Loucy (cell line): Measurements from ENCODE around the gene GRK1.

Experiments
- H2AFZ ChIP-seq: fragments of 200-600 bp; sonication (generic); 2 replicates; pipeline ENCODE4 v1.6.0; 2016; ENCODE audit warnings: antibody characterized with exemption, mild to moderate bottlenecking, low read length, moderate library complexity
- H3F3A ChIP-seq: fragments of 200-600 bp; 2 replicates; pipeline ENCODE4 v1.6.0; 2016; ENCODE audit warnings: antibody characterized with exemption, low read depth, mild to moderate bottlenecking
- H3K27me3 ChIP-seq: fragments of 200-600 bp; sonication (generic); 2 replicates; pipeline ENCODE4 v1.6.1; 2014; ENCODE audit warnings: low read length, mild to moderate bottlenecking; ENCODE audit not compliant: insufficient read depth, poor library complexity, severe bottlenecking
- H3K36me3 ChIP-seq: fragments of 200-600 bp; sonication (generic); 2 replicates; pipeline ENCODE4 v1.6.1; 2016; ENCODE audit warnings: low read length; ENCODE audit not compliant: insufficient read depth
- H3K4me1 ChIP-seq: fragments of 200-600 bp; sonication (generic); 2 replicates; pipeline ENCODE4 v1.5.1; 2014; ENCODE audit warnings: low read length, mild to moderate bottlenecking; ENCODE audit not compliant: insufficient read depth, poor library complexity, severe bottlenecking
- H3K4me2 ChIP-seq: fragments of 200-600 bp; sonication (generic); 2 replicates; pipeline ENCODE4 v1.6.0; 2014; ENCODE audit warnings: antibody characterized with exemption, low read length, low read depth, mild to moderate bottlenecking; ENCODE audit not compliant: poor library complexity, severe bottlenecking
- H3K4me3 ChIP-seq: fragments of 200-600 bp; sonication (generic); 2 replicates; pipeline ENCODE4 v1.5.1; 2014; ENCODE audit warnings: low read length, mild to moderate bottlenecking, mixed read lengths; ENCODE audit not compliant: poor library complexity, severe bottlenecking
- H3K79me2 ChIP-seq: fragments of 200-600 bp; sonication (generic); 2 replicates; pipeline ENCODE4 v1.6.1; 2014; ENCODE audit warnings: low read length; ENCODE audit not compliant: insufficient read depth
- H3K9ac ChIP-seq: fragments of 200-600 bp; sonication (generic); 2 replicates; pipeline ENCODE4 v1.6.0; 2014; ENCODE audit warnings: mild to moderate bottlenecking, low read depth, low read length, moderate library complexity; ENCODE audit not compliant: poor library complexity, severe bottlenecking
- H3K9me2 ChIP-seq: fragments of 200-600 bp; sonication (generic); replicated peaks from 2 replicates; pipeline ENCODE4 v1.6.1; 2016; ENCODE audit warnings: low read depth, low read length, mixed read lengths
- H3K9me3 ChIP-seq: fragments of 200-600 bp; sonication (generic); 2 replicates; pipeline ENCODE4 v1.6.1; 2014; ENCODE audit warnings: mild to moderate bottlenecking, antibody characterized with exemption, low read length, low read depth; ENCODE audit not compliant: insufficient read depth
- H4K20me1 ChIP-seq: fragments of 200-600 bp; sonication (generic); 2 replicates; pipeline ENCODE4 v1.6.0; 2014; ENCODE audit warnings: antibody characterized with exemption, low read length, mild to moderate bottlenecking; ENCODE audit not compliant: insufficient read depth, poor library complexity, severe bottlenecking
- EZH2phosphoT487 ChIP-seq: fragments of 200-600 bp; IDR thresholded peaks from 2 replicates; pipeline ENCODE4 v1.6.1; 2018; ENCODE audit warnings: antibody characterized with exemption, mild to moderate bottlenecking, moderate library complexity, borderline replicate concordance
- TF ChIP-seq, protein P1 (sequence below): fragments of 200-600 bp; sonication (generic); conservative IDR thresholded peaks from 2 replicates; pipeline ENCODE4 v1.5.1; 2014; ENCODE audit warnings: mild to moderate bottlenecking, antibody characterized with exemption, low read length

Gene GRK1

DNA sequence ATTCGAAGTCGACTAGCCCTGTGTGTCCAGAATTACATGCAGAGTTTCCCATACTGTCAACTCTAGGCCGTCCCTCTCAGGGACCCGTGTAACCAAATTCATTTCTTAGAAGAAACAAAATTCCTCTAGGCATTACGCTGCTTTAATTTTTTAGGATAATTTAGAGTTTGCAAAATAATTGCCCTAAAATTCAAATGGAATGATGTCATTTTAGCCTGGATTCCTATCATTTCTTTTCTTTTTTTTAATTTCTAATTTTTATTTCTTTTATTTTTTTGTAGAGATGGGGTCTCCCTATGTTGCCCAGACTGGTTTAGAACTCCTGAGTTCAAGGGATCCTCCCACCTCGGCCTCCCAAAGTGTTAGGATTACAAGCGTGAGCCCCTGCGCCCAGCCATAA lies 7.7 kb upstream of the GRK1 start:
- no peak overlapping the region for H2AFZ ChIP-seq
- H3F3A ChIP-seq, result no peaks in the 10 kb centered on the region
- no peaks in the 10 kb centered on the region for H3K79me2 ChIP-seq
- H3K9me2 ChIP-seq, result no peaks in the 10 kb centered on the region
- no peaks in the 10 kb centered on the region for H3K36me3 ChIP-seq
- no peaks in the 10 kb centered on the region for H3K27me3 ChIP-seq
- H3K4me2 ChIP-seq, result no peak overlapping the region
- H3K9me3 ChIP-seq, result no peaks in the 10 kb centered on the region
- H3K4me1 ChIP-seq, result no peaks in the 10 kb centered on the region
- no peaks in the 10 kb centered on the region for H4K20me1 ChIP-seq
- no peak for TF ChIP-seq EZH2phosphoT487
- TF ChIP-seq, protein P1, sequence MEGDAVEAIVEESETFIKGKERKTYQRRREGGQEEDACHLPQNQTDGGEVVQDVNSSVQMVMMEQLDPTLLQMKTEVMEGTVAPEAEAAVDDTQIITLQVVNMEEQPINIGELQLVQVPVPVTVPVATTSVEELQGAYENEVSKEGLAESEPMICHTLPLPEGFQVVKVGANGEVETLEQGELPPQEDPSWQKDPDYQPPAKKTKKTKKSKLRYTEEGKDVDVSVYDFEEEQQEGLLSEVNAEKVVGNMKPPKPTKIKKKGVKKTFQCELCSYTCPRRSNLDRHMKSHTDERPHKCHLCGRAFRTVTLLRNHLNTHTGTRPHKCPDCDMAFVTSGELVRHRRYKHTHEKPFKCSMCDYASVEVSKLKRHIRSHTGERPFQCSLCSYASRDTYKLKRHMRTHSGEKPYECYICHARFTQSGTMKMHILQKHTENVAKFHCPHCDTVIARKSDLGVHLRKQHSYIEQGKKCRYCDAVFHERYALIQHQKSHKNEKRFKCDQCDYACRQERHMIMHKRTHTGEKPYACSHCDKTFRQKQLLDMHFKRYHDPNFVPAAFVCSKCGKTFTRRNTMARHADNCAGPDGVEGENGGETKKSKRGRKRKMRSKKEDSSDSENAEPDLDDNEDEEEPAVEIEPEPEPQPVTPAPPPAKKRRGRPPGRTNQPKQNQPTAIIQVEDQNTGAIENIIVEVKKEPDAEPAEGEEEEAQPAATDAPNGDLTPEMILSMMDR, result no peak
- no peak overlapping the region for H3K9ac ChIP-seq
- H3K4me3 ChIP-seq, result no peak overlapping the region

DNA sequence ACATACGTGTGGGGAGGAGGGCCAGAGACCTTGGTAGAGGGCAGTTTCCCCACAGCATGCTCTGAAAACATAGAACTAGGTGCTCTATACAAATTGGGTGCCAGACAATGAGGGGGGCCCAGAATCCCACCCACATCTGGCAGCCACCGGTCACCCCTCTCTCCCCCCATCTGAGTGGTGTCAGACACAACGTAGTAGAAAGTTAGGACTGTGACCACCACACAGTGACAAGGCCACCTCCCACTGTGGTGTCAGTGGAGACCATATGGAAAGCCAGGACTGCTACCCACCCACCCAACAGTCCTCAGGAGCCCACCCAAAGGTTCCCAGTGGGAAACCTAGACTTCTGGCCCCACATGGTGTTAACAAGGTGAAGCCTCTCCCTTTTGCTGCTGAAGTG lies 7.0 kb upstream of the GRK1 start:
- Histone ChIP-seq H3K27me3 (no peaks in the 10 kb centered on the region), H3K4me2 (no peak overlapping the region), H3K4me3 (no peak overlapping the region), H2AFZ (no peak overlapping the region), H3K9ac (no peak overlapping the region), H3K4me1 (no peaks in the 10 kb centered on the region), H3K36me3 (no peaks in the 10 kb centered on the region), H3K9me3 (no peaks in the 10 kb centered on the region), H3K79me2 (no peaks in the 10 kb centered on the region), H3K9me2 (no peaks in the 10 kb centered on the region), H4K20me1 (no peaks in the 10 kb centered on the region), H3F3A (no peaks in the 10 kb centered on the region)
- no peak for TF ChIP-seq EZH2phosphoT487
- TF ChIP-seq, protein P1, result no peak

DNA sequence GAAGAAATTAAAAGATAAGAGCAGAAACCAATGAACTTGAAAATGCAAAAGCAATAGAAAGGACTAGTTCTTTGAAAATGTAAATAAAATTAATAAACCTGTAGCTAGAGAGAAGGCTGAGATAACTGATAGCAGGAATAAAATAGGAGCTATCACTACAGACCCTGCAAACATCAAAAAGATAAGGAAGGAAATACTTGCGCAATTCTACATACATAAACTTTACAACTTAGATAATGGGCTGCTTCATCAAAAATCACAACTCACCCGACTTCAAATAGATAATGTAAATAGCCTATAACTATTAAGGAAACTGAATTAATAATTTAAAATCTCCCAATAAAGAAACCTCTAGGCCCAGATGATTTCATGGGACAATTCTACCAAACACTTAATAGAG lies 5.5 kb upstream of the GRK1 start:
- no peak overlapping the region for H3K9ac ChIP-seq
- H4K20me1 ChIP-seq, result no peaks in the 10 kb centered on the region
- no peaks in the 10 kb centered on the region for H3K4me1 ChIP-seq
- no peaks in the 10 kb centered on the region for H3K79me2 ChIP-seq
- H2AFZ ChIP-seq, result no peak overlapping the region
- TF ChIP-seq EZH2phosphoT487, result no peak
- TF ChIP-seq, protein P1, result no peak
- H3F3A ChIP-seq, result no peaks in the 10 kb centered on the region
- H3K4me3 ChIP-seq, result no peak overlapping the region
- H3K4me2 ChIP-seq, result no peak overlapping the region
- no peaks in the 10 kb centered on the region for H3K9me2 ChIP-seq
- no peaks in the 10 kb centered on the region for H3K9me3 ChIP-seq
- H3K27me3 ChIP-seq, result no peaks in the 10 kb centered on the region
- no peaks in the 10 kb centered on the region for H3K36me3 ChIP-seq
